Neural crest cell (in vitro differentiated cells): ENCODE measurements around the gene ATP1B2. TPM values are rescaled to one million over a fixed set of nuclear protein-coding genes. Genes with fewer than 3 reads are reported as not detected.

Experiments used
- DNase-seq: peaks from one replicate; pipeline ENCODE4 v3.0.0; 2021; ENCODE audit warnings: low read depth, mixed read lengths, low spot score
- H3K27ac Mint-ChIP-seq: one replicate; pipeline ENCODE4 v1.8.0; 2021; ENCODE audit warnings: mild to moderate bottlenecking, mixed read lengths; ENCODE audit not compliant: unreplicated experiment
- H3K27me3 Mint-ChIP-seq: 2 replicates; pipeline ENCODE4 v1.8.0; 2021; ENCODE audit warnings: low read depth, mild to moderate bottlenecking, mixed read lengths
- H3K36me3 Mint-ChIP-seq: 2 replicates; pipeline ENCODE4 v1.8.0; 2021; ENCODE audit warnings: low read depth, mild to moderate bottlenecking, mixed read lengths
- H3K4me1 Mint-ChIP-seq: 2 replicates; pipeline ENCODE4 v1.8.0; 2021; ENCODE audit warnings: mixed read lengths
- H3K4me3 Mint-ChIP-seq: one replicate; pipeline ENCODE4 v1.8.0; 2021; ENCODE audit warnings: mild to moderate bottlenecking, mixed read lengths
- H3K9me3 Mint-ChIP-seq: 2 replicates; pipeline ENCODE4 v1.8.0; 2021; ENCODE audit warnings: mixed read lengths
- total RNA-seq: library from RNA; stranded (reverse); gene quantifications from 2 replicates; pipeline ENCODE4 v1.2.1, GENCODE V29; 2021
- TF ChIP-seq, protein P1 (sequence below): fragments of 200-600 bp; sonication (generic); conservative IDR thresholded peaks from 2 replicates; pipeline ENCODE4 v1.5.0; 2021; ENCODE audit warnings: antibody characterized with exemption, mild to moderate bottlenecking

The ATP1B2 gene
- total RNA-seq, 1 donor from 2014 or later = 14.3 TPM

DNA sequence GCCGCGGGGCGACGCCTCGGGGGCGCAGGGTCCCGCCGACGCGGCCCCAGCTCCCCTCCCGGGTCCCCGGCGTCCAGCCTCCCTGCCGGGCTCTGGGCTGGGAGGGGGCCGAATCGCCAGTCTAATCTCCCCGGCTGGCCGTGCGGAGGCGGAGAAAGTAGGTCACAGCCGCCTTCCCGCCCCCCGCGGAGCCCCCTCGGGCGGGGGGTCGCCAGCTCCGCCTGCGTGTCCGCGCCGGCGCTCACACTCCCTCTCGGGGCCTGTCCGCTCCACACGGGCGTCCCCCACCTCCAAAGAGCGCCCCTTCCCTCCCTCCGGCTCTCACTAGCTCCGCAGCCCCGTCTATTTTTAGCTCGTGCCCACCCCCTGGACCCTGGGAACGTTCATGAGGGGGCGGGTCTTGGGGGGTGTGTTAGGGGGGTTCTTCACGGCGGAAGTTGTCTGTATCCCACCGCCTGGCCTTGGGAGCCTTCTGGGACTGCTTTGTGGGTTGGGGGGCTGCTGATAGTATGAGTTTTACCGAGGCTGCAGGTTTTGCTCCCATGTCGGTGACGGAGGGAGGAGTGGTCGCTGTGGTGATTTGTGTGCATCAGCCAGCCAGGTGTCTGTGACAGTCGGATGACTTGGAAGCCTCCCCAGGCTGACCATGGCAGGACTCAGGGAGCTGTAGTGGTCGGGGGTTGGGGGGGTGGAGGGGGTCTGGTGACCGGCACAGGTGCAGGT, 1.1 kb downstream of the ATP1B2 start:
- Mint-ChIP-seq H3K36me3 (peaks cover 8% of the 10 kb centered on the region), H3K4me3 (peak overlapping the region; percentile 84), H3K9me3 (no peaks in the 10 kb centered on the region), H3K27ac (no peak overlapping the region), H3K4me1 (peaks cover 43% of the 10 kb centered on the region), H3K27me3 (peaks cover 9% of the 10 kb centered on the region)
- TF ChIP-seq, protein P1, sequence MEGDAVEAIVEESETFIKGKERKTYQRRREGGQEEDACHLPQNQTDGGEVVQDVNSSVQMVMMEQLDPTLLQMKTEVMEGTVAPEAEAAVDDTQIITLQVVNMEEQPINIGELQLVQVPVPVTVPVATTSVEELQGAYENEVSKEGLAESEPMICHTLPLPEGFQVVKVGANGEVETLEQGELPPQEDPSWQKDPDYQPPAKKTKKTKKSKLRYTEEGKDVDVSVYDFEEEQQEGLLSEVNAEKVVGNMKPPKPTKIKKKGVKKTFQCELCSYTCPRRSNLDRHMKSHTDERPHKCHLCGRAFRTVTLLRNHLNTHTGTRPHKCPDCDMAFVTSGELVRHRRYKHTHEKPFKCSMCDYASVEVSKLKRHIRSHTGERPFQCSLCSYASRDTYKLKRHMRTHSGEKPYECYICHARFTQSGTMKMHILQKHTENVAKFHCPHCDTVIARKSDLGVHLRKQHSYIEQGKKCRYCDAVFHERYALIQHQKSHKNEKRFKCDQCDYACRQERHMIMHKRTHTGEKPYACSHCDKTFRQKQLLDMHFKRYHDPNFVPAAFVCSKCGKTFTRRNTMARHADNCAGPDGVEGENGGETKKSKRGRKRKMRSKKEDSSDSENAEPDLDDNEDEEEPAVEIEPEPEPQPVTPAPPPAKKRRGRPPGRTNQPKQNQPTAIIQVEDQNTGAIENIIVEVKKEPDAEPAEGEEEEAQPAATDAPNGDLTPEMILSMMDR = no peak
- no peak for DNase-seq

- H3K9me3 Mint-ChIP-seq = no peaks in the 10 kb centered on the region
Observed at GRCh38 chr17:7652388-7653356, 1.9 kb downstream of the ATP1B2 start.

GRCh38 chr17:7654832-7655540, 4.3 kb downstream of the ATP1B2 start:
- no peak for DNase-seq
- peaks cover 8% of the 10 kb centered on the region for H3K36me3 Mint-ChIP-seq
- H3K27ac Mint-ChIP-seq = no peak overlapping the region
- peaks cover 57% of the 10 kb centered on the region for H3K4me1 Mint-ChIP-seq
- H3K9me3 Mint-ChIP-seq = no peaks in the 10 kb centered on the region
- TF ChIP-seq, protein P1 = no peak
- H3K4me3 Mint-ChIP-seq = peak overlapping the region; percentile 54
- peaks cover 9% of the 10 kb centered on the region for H3K27me3 Mint-ChIP-seq

More at GRCh38 chr17:7652388-7653356, 1.9 kb downstream of the ATP1B2 start:
- TF ChIP-seq, protein P1 = no peak
- Mint-ChIP-seq H3K27ac (no peak overlapping the region), H3K36me3 (peaks cover 8% of the 10 kb centered on the region), H3K4me3 (peak overlapping the region; percentile 84), H3K4me1 (peaks cover 51% of the 10 kb centered on the region), H3K27me3 (peaks cover 9% of the 10 kb centered on the region)
- DNase-seq = no peak

GRCh38 chr17:7655541-7655840, 4.8 kb downstream of the ATP1B2 start:
- no peak for DNase-seq
- Mint-ChIP-seq H3K27ac (no peak overlapping the region), H3K9me3 (no peaks in the 10 kb centered on the region), H3K36me3 (peaks cover 8% of the 10 kb centered on the region), H3K4me3 (no peak overlapping the region), H3K4me1 (peaks cover 52% of the 10 kb centered on the region), H3K27me3 (peaks cover 9% of the 10 kb centered on the region)
- TF ChIP-seq, protein P1 = no peak

GRCh38 chr17:7656958-7657609, 6.4 kb downstream of the ATP1B2 start:
- peaks cover 44% of the 10 kb centered on the region for H3K4me1 Mint-ChIP-seq
- H3K9me3 Mint-ChIP-seq = no peaks in the 10 kb centered on the region
- H3K4me3 Mint-ChIP-seq = peak overlapping the region; percentile 76
- peaks cover 8% of the 10 kb centered on the region for H3K36me3 Mint-ChIP-seq
- peak; percentile 71 for DNase-seq
- TF ChIP-seq, protein P1 = no peak
- peak overlapping the region; percentile 83 for H3K27ac Mint-ChIP-seq
- peaks cover 4% of the 10 kb centered on the region for H3K27me3 Mint-ChIP-seq
